ENCODE measurements around the gene COG2. TPM values are rescaled to one million over a fixed set of nuclear protein-coding genes. Genes with fewer than 3 reads are reported as not detected.

COG2 gene
- total RNA-seq, 1 donor from 2014 or later, result 8.4 TPM

- TF ChIP-seq, protein P1, sequence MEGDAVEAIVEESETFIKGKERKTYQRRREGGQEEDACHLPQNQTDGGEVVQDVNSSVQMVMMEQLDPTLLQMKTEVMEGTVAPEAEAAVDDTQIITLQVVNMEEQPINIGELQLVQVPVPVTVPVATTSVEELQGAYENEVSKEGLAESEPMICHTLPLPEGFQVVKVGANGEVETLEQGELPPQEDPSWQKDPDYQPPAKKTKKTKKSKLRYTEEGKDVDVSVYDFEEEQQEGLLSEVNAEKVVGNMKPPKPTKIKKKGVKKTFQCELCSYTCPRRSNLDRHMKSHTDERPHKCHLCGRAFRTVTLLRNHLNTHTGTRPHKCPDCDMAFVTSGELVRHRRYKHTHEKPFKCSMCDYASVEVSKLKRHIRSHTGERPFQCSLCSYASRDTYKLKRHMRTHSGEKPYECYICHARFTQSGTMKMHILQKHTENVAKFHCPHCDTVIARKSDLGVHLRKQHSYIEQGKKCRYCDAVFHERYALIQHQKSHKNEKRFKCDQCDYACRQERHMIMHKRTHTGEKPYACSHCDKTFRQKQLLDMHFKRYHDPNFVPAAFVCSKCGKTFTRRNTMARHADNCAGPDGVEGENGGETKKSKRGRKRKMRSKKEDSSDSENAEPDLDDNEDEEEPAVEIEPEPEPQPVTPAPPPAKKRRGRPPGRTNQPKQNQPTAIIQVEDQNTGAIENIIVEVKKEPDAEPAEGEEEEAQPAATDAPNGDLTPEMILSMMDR (IDR thresholded peaks at IDR 0.05), result no peak
- DNase-seq (ENCODE audit: low spot score in 2 of 2), result no peak
- Histone ChIP-seq H3K36me3 (no peaks in the 10 kb centered on the region), H3K27ac (no peak overlapping the region), H3K4me1 (no peaks in the 10 kb centered on the region), H3K27me3 (no peaks in the 10 kb centered on the region), H3K4me3 (no peak overlapping the region), H3K9me3 (no peaks in the 10 kb centered on the region)
- intact Hi-C loops (cut with DNase I), result no loop called here
Measured at GRCh38 chr1:230629511-230629910, 12.8 kb upstream of the COG2 start.

DNA sequence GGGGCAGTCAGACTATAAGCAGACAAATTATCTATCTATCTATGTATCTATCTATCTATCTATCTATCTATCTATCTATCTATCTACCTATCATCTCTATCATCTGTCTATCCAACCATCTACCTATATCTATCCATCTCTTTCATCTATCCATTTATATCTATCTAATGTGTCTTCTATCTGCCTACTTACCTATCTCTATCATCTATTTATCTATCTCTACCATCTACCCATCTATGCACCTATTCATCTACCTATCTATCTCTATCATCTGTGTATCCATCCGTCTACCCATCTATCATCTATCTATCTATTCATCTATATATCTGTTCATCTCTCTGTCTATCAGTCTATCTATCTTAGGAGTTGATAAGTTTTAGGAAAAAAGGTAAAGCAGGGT, 10.8 kb upstream of the COG2 start:
- no peak overlapping the region for H3K27ac ChIP-seq

GRCh38 chr1:230632273-230632873, 9.9 kb upstream of the COG2 start:
- H3K4me3 ChIP-seq, result no peak overlapping the region
- no peaks in the 10 kb centered on the region for H3K36me3 ChIP-seq
- H3K27me3 ChIP-seq, result no peaks in the 10 kb centered on the region
- H3K9me3 ChIP-seq, result no peaks in the 10 kb centered on the region
- no peak overlapping the region for H3K27ac ChIP-seq
- TF ChIP-seq, protein P1 (IDR thresholded peaks at IDR 0.05), result peak in 1 of 3 experiments; percentile 13
- DNase-seq (ENCODE audit: low spot score in 2 of 2), result no peak
- no peaks in the 10 kb centered on the region for H3K4me1 ChIP-seq
- intact Hi-C loops (cut with DNase I), result no loop called here

More for the DNA sequence above, 10.8 kb upstream of the COG2 start:
- DNase-seq (ENCODE audit: low spot score in 2 of 2), result no peak
- Histone ChIP-seq H3K4me1 (no peaks in the 10 kb centered on the region), H3K9me3 (no peaks in the 10 kb centered on the region), H3K36me3 (no peaks in the 10 kb centered on the region), H3K27me3 (no peaks in the 10 kb centered on the region), H3K4me3 (no peak overlapping the region)
- TF ChIP-seq, protein P1 (IDR thresholded peaks at IDR 0.05), result no peak
- intact Hi-C loops (cut with DNase I), result no loop called here

GRCh38 chr1:230633469-230633868, 8.8 kb upstream of the COG2 start:
- H3K9me3 ChIP-seq, result no peaks in the 10 kb centered on the region
- no peak overlapping the region for H3K4me3 ChIP-seq
- TF ChIP-seq, protein P1 (IDR thresholded peaks at IDR 0.05), result no peak
- no peaks in the 10 kb centered on the region for H3K27me3 ChIP-seq
- no peaks in the 10 kb centered on the region for H3K4me1 ChIP-seq
- H3K27ac ChIP-seq, result no peak overlapping the region
- intact Hi-C loops (cut with DNase I), result no loop called here
- no peak for DNase-seq (ENCODE audit: low spot score in 2 of 2)
- H3K36me3 ChIP-seq, result no peaks in the 10 kb centered on the region

DNA sequence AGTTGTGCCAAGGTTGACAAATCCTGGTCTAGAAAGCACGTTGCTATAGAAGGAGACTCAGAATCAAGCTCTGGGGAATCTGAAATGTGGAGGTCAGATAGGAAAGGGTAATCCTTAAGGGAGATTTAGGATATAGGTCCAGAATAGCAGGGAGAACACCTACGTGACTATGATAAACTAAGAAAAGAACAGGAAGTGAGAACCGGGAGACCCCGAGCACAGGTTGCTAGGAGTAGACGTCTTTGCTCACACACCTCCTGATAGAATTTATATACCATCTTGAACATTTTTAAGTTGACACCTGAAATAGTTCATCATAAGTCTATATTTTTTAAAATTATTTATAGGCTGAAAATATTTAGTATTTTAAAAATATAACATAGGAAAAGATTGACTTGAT, 7.9 kb upstream of the COG2 start:
- Histone ChIP-seq H3K4me3 (no peak overlapping the region), H3K27ac (no peak overlapping the region), H3K4me1 (no peaks in the 10 kb centered on the region), H3K9me3 (no peaks in the 10 kb centered on the region), H3K36me3 (no peaks in the 10 kb centered on the region), H3K27me3 (no peaks in the 10 kb centered on the region)
- intact Hi-C loops (cut with DNase I), result no loop called here
- TF ChIP-seq, protein P1 (IDR thresholded peaks at IDR 0.05), result no peak
- DNase-seq (ENCODE audit: low spot score in 2 of 2), result no peak

Data from ascending aorta (tissue), 2 donors.